GM23338 (cell line): ENCODE data around the gene AANAT. TPM values are rescaled to one million over a fixed set of nuclear protein-coding genes. Genes with fewer than 3 reads are reported as not detected.
A peak's percentile ranks its signal among the peaks of the same experiment; 100 is the strongest.

ENCODE experiments used
- ATAC-seq: fragments of 200-7000 bp; cut with Tn5 transposase; 3 replicates; pipeline ENCODE4 v1.9.1; 2020
- DNase-seq: peaks from one replicate; pipeline ENCODE4 v3.0.0-alpha.2; 2015; ENCODE audit warnings: low spot score
- H2AFZ ChIP-seq: fragments of 200-600 bp; sonication (generic); 2 replicates; pipeline ENCODE4 v1.8.0; 2016; ENCODE audit warnings: antibody characterized with exemption, mild to moderate bottlenecking, moderate library complexity
- H3F3A ChIP-seq: fragments of 200-600 bp; sonication (generic); replicated peaks from 2 replicates; pipeline ENCODE4 v1.8.0; 2017; ENCODE audit warnings: antibody characterized with exemption, mixed run types, low read depth
- H3K27ac ChIP-seq: fragments of 200-600 bp; sonication (generic); 2 replicates; pipeline ENCODE4 v1.6.1; 2016; ENCODE audit warnings: low read depth
- H3K27me3 ChIP-seq: fragments of 200-600 bp; sonication (generic); 2 replicates; pipeline ENCODE4 v1.8.0; 2016; ENCODE audit warnings: mild to moderate bottlenecking, mixed run types, moderate library complexity; ENCODE audit not compliant: insufficient read depth
- H3K36me3 ChIP-seq: fragments of 200-600 bp; sonication (generic); 2 replicates; pipeline ENCODE4 v1.8.0; 2016; ENCODE audit warnings: mild to moderate bottlenecking; ENCODE audit not compliant: insufficient read depth
- H3K4me1 ChIP-seq: fragments of 200-600 bp; sonication (generic); 2 replicates; pipeline ENCODE4 v1.8.0; 2016; ENCODE audit warnings: mild to moderate bottlenecking, moderate library complexity; ENCODE audit not compliant: insufficient read depth
- H3K4me2 ChIP-seq: fragments of 200-600 bp; sonication (generic); 2 replicates; pipeline ENCODE4 v1.7.1; 2017; ENCODE audit warnings: mixed run types
- H3K4me3 ChIP-seq: fragments of 200-600 bp; sonication (generic); 2 replicates; pipeline ENCODE4 v1.6.1; 2016; ENCODE audit warnings: mixed run types
- H3K79me2 ChIP-seq: fragments of 200-600 bp; sonication (generic); replicated peaks from 2 replicates; pipeline ENCODE4 v1.8.0; 2017; ENCODE audit warnings: mild to moderate bottlenecking; ENCODE audit not compliant: insufficient read depth
- H3K9me2 ChIP-seq: fragments of 200-600 bp; sonication (generic); 2 replicates; pipeline ENCODE4 v1.8.0; 2017; ENCODE audit not compliant: insufficient read depth
- H4K20me1 ChIP-seq: fragments of 200-600 bp; sonication (generic); replicated peaks from 2 replicates; pipeline ENCODE4 v1.8.0; 2017; ENCODE audit warnings: mild to moderate bottlenecking; ENCODE audit not compliant: insufficient read depth
- H3K27ac Mint-ChIP-seq: 2 replicates; pipeline ENCODE4 v1.8.0; 2020; ENCODE audit warnings: inconsistent platforms, mild to moderate bottlenecking, moderate library complexity, mixed read lengths
- H3K27me3 Mint-ChIP-seq: 3 replicates; pipeline ENCODE4 v1.8.0; 2022; ENCODE audit warnings: low read depth, mild to moderate bottlenecking, moderate library complexity, mixed read lengths, inconsistent platforms; ENCODE audit not compliant: insufficient read depth, poor library complexity
- H3K36me3 Mint-ChIP-seq: 3 replicates; pipeline ENCODE4 v1.8.0; 2021; ENCODE audit warnings: low read depth, mild to moderate bottlenecking, inconsistent platforms, moderate library complexity, mixed read lengths
- H3K4me1 Mint-ChIP-seq: 3 replicates; pipeline ENCODE4 v1.8.0; 2020; ENCODE audit warnings: mild to moderate bottlenecking, inconsistent platforms, mixed read lengths
- H3K4me3 Mint-ChIP-seq: 3 replicates; pipeline ENCODE4 v1.8.0; 2021; ENCODE audit warnings: moderate library complexity, mild to moderate bottlenecking, inconsistent platforms, mixed read lengths
- H3K9me3 Mint-ChIP-seq: 3 replicates; pipeline ENCODE4 v1.8.0; 2020; ENCODE audit warnings: moderate library complexity, mild to moderate bottlenecking, inconsistent platforms, mixed read lengths
- CREB1 ChIP-seq: fragments of 250-450 bp; sonication (Bioruptor Pico); IDR thresholded peaks from 2 replicates; pipeline ENCODE4 v1.5.0; 2020; ENCODE audit warnings: low read depth, mild to moderate bottlenecking, moderate library complexity
- CTCF ChIP-seq, 2 experiments: fragments of 200-600 bp in 1 of 2; sonication (generic) in 1 of 2; conservative IDR thresholded peaks; 2 replicates each; pipeline versions ENCODE4 v1.5.1 to v1.6.1; 2016 to 2017; ENCODE audit warnings: antibody characterized with exemption in 2 of 2, low read depth in 2 of 2, mild to moderate bottlenecking in 2 of 2, moderate library complexity in 1 of 2
- EZH2 ChIP-seq: fragments of 200-600 bp; sonication (generic); IDR thresholded peaks from one replicate; pipeline ENCODE4 v1.8.0; 2017; ENCODE audit warnings: antibody characterized with exemption, mild to moderate bottlenecking, low read depth; ENCODE audit not compliant: unreplicated experiment
- EZH2phosphoT487 ChIP-seq: fragments of 200-600 bp; sonication (generic); IDR thresholded peaks from one replicate; pipeline ENCODE4 v1.8.1; 2018; ENCODE audit warnings: antibody characterized with exemption; ENCODE audit not compliant: unreplicated experiment
- JUNB ChIP-seq: IDR thresholded peaks from one replicate; pipeline ENCODE4 v1.6.1; 2016; ENCODE audit warnings: antibody characterized with exemption; ENCODE audit not compliant: unreplicated experiment
- NANOG ChIP-seq: IDR thresholded peaks from 2 replicates; pipeline ENCODE4 v1.6.1; 2016; ENCODE audit warnings: antibody characterized with exemption, borderline replicate concordance
- STAT1 ChIP-seq: IDR thresholded peaks from one replicate; pipeline ENCODE4 v1.6.1; 2016; ENCODE audit warnings: antibody characterized with exemption; ENCODE audit not compliant: unreplicated experiment
- ZNF114 ChIP-seq: fragments of 250-450 bp; sonication (Bioruptor Pico); IDR thresholded peaks from 2 replicates; pipeline ENCODE4 v1.5.0; 2020; ENCODE audit warnings: mild to moderate bottlenecking, moderate library complexity
- ZNF331 ChIP-seq: fragments of 250-450 bp; sonication (Bioruptor Pico); IDR thresholded peaks from 2 replicates; pipeline ENCODE4 v1.5.0; 2020; ENCODE audit warnings: low read depth, mild to moderate bottlenecking, moderate library complexity
- polyA plus RNA-seq: library from polyadenylated mRNA; unstranded; fragments of >200 nt; fragmentation: Nextera tagmentation; extraction: Ambion mirVana; gene quantifications from 2 replicates; pipeline ENCODE4 v1.2.1, GENCODE V29; 2016
- total RNA-seq: library from RNA; depleted of rRNA; stranded (reverse); fragments of >200 nt; shearing (Covaris generic); gene quantifications from 2 replicates; pipeline ENCODE4 v1.2.3, GENCODE V29; 2014
- TF ChIP-seq, protein P1 (sequence below): fragments of 250-450 bp; sonication (Bioruptor Pico); IDR thresholded peaks from 2 replicates; pipeline ENCODE4 v1.5.0; 2020; ENCODE audit warnings: mild to moderate bottlenecking, moderate library complexity

Gene AANAT
- total and polyA plus RNA-seq, 2 experiments from 2014 or later = 0.28 to 1.0 TPM

GRCh38 chr17:76444518-76445311 is 22.7 kb upstream of the AANAT start:
- Mint-ChIP-seq H3K4me1 (peaks cover 91% of the 10 kb centered on the region), H3K9me3 (no peaks in the 10 kb centered on the region), H3K36me3 (peaks cover 8% of the 10 kb centered on the region; the same call in 2 of the 3 replicates), H3K27ac (peak overlapping the region; percentile 99), H3K27me3 (peaks cover 11% of the 10 kb centered on the region), H3K4me3 (peak overlapping the region; percentile 57)
- Histone ChIP-seq H3K36me3 (no peaks in the 10 kb centered on the region), H4K20me1 (peaks cover 22% of the 10 kb centered on the region), H2AFZ (no peak overlapping the region), H3K27me3 (no peaks in the 10 kb centered on the region), H3K4me2 (peak overlapping the region; percentile 68), H3K4me3 (peak overlapping the region; percentile 16), H3K79me2 (peaks cover 90% of the 10 kb centered on the region), H3F3A (peaks cover 26% of the 10 kb centered on the region), H3K4me1 (peaks cover 97% of the 10 kb centered on the region), H3K9me2 (no peaks in the 10 kb centered on the region), H3K27ac (peak overlapping the region; percentile 35)
- ATAC-seq = peak; percentile 59
- TF ChIP-seq CREB1 (CRISPR knock-in tag) = peak; percentile 53; the same call in 1 of the 2 replicates
- no peak for TF ChIP-seq EZH2phosphoT487
- DNase-seq = peak; percentile 73

DNA sequence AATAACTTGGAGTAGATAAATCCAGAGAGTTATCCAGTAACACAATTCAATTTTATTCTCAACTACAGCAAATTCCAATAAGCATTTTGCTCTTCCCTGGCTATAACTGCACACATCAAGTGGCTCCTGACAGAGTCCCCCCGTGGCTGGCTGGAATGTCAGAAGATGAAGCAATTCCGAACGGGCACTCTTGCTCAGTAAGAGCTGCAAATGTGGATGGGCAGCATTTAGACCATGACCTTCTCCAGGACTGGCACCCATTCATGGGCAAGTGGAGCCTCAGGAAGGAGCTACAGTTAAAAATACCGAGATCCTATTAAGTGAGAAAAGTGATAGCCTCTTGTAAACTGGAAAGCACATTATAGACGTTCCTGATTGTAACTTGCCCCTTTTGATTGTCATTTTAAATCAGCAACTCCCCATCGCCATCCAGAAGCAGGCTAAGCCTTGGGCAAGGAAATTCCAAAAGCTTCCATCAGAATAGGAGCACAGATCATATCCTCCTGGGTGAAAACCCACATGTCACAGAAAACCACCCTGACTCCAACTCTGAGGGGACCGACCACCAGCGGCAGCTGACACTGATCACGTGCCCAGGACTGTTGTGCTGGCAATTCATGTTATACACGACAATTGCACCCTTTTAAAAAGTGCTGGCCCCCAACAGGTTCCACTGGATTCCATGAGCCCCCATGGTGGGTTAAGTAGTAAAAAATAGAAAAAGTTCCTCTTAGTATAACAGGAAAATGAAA is 21.5 kb upstream of the AANAT start:
- Histone ChIP-seq H3K4me3 (peak overlapping the region; percentile 16), H4K20me1 (peaks cover 23% of the 10 kb centered on the region), H3K9me2 (no peaks in the 10 kb centered on the region), H3F3A (peaks cover 26% of the 10 kb centered on the region), H3K36me3 (no peaks in the 10 kb centered on the region), H3K4me1 (peaks cover 98% of the 10 kb centered on the region), H2AFZ (no peak overlapping the region), H3K4me2 (peak overlapping the region; percentile 68), H3K27ac (peak overlapping the region; percentile 35), H3K27me3 (no peaks in the 10 kb centered on the region), H3K79me2 (peaks cover 90% of the 10 kb centered on the region)
- DNase-seq = no peak
- H3K9me3 Mint-ChIP-seq = no peaks in the 10 kb centered on the region
- H3K27ac Mint-ChIP-seq = peak overlapping the region; percentile 99
- ATAC-seq = no peak
- peaks cover 93% of the 10 kb centered on the region for H3K4me1 Mint-ChIP-seq
- peak overlapping the region; percentile 57 for H3K4me3 Mint-ChIP-seq
- peaks cover 8% of the 10 kb centered on the region; the same call in 2 of the 3 replicates for H3K36me3 Mint-ChIP-seq
- H3K27me3 Mint-ChIP-seq = peaks cover 15% of the 10 kb centered on the region
- TF ChIP-seq EZH2 = no peak
- no peak for TF ChIP-seq STAT1
- TF ChIP-seq JUNB = no peak
- no peak for TF ChIP-seq CREB1 (CRISPR knock-in tag)
- TF ChIP-seq ZNF114 (CRISPR knock-in tag) = no peak
- TF ChIP-seq, protein P1, sequence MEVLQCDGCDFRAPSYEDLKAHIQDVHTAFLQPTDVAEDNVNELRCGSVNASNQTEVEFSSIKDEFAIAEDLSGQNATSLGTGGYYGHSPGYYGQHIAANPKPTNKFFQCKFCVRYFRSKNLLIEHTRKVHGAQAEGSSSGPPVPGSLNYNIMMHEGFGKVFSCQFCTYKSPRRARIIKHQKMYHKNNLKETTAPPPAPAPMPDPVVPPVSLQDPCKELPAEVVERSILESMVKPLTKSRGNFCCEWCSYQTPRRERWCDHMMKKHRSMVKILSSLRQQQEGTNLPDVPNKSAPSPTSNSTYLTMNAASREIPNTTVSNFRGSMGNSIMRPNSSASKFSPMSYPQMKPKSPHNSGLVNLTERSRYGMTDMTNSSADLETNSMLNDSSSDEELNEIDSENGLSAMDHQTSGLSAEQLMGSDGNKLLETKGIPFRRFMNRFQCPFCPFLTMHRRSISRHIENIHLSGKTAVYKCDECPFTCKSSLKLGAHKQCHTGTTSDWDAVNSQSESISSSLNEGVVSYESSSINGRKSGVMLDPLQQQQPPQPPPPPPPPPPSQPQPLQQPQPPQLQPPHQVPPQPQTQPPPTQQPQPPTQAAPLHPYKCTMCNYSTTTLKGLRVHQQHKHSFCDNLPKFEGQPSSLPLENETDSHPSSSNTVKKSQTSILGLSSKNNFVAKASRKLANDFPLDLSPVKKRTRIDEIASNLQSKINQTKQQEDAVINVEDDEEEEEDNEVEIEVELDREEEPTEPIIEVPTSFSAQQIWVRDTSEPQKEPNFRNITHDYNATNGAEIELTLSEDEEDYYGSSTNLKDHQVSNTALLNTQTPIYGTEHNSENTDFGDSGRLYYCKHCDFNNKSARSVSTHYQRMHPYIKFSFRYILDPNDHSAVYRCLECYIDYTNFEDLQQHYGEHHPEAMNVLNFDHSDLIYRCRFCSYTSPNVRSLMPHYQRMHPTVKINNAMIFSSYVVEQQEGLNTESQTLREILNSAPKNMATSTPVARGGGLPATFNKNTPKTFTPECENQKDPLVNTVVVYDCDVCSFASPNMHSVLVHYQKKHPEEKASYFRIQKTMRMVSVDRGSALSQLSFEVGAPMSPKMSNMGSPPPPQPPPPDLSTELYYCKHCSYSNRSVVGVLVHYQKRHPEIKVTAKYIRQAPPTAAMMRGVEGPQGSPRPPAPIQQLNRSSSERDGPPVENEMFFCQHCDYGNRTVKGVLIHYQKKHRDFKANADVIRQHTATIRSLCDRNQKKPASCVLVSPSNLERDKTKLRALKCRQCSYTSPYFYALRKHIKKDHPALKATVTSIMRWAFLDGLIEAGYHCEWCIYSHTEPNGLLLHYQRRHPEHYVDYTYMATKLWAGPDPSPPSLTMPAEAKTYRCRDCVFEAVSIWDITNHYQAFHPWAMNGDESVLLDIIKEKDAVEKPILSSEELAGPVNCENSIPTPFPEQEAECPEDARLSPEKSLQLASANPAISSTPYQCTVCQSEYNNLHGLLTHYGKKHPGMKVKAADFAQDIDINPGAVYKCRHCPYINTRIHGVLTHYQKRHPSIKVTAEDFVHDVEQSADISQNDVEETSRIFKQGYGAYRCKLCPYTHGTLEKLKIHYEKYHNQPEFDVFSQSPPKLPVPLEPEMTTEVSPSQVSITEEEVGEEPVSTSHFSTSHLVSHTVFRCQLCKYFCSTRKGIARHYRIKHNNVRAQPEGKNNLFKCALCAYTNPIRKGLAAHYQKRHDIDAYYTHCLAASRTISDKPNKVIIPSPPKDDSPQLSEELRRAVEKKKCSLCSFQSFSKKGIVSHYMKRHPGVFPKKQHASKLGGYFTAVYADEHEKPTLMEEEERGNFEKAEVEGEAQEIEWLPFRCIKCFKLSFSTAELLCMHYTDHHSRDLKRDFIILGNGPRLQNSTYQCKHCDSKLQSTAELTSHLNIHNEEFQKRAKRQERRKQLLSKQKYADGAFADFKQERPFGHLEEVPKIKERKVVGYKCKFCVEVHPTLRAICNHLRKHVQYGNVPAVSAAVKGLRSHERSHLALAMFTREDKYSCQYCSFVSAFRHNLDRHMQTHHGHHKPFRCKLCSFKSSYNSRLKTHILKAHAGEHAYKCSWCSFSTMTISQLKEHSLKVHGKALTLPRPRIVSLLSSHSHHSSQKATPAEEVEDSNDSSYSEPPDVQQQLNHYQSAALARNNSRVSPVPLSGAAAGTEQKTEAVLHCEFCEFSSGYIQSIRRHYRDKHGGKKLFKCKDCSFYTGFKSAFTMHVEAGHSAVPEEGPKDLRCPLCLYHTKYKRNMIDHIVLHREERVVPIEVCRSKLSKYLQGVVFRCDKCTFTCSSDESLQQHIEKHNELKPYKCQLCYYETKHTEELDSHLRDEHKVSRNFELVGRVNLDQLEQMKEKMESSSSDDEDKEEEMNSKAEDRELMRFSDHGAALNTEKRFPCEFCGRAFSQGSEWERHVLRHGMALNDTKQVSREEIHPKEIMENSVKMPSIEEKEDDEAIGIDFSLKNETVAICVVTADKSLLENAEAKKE (CRISPR knock-in tag) = no peak
- no peak for TF ChIP-seq CTCF (conservative IDR thresholded peaks at IDR 0.05; ENCODE audit: low read depth in 2 of 2)
- TF ChIP-seq EZH2phosphoT487 = no peak
- no peak for TF ChIP-seq ZNF331 (CRISPR knock-in tag)
- TF ChIP-seq NANOG = no peak
